GM21390 (cell line): ENCODE results near the gene WAPL.

Experiments used
- ATAC-seq: cut with Tn5 transposase; IDR thresholded peaks from one replicate; pipeline ENCODE4 v1.9.1; 2021; ENCODE audit not compliant: unreplicated experiment

Gene WAPL

DNA sequence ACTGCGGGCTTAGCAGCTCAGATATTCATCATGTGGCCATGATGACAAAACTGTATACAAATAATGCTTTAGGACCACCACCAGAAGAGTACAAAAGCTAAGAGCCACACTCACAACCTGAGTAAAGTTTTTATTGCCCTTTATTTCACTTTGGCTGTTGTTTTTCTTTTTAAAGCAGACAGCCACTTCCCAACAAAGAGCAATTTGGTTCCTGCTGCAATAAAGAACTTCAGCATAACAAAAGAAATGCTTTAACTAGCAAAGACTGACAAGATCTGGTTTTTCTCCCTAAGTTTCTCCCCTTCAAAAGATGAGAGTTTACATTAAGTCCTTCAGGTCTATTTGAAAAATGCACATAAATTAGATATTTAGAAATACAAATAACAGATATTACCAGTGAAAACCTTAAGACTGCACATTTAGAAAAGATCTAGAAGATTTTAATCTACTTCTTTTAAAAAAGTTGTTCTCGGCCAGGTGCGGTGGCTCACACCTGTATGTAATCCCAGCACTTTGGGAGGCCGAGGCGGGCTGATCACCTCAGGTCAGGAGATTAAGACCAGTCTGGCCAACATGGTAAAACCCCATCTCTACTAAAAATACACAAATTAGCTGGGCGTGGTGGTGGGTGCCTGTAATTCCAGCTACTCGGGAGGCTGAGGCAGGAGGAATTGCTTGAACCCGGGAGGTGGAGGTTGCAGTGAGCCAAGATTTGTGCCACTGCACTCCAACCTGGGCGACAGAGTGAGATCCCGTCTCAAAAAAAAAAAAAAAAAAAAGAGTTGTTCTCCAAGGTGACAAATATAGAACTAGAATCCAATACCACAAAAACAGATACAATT is 59.4 kb downstream of the WAPL start:
- no peak for ATAC-seq

- ATAC-seq: no peak
Measured at GRCh38 chr10:86451604-86451960, 70.0 kb downstream of the WAPL start.

DNA sequence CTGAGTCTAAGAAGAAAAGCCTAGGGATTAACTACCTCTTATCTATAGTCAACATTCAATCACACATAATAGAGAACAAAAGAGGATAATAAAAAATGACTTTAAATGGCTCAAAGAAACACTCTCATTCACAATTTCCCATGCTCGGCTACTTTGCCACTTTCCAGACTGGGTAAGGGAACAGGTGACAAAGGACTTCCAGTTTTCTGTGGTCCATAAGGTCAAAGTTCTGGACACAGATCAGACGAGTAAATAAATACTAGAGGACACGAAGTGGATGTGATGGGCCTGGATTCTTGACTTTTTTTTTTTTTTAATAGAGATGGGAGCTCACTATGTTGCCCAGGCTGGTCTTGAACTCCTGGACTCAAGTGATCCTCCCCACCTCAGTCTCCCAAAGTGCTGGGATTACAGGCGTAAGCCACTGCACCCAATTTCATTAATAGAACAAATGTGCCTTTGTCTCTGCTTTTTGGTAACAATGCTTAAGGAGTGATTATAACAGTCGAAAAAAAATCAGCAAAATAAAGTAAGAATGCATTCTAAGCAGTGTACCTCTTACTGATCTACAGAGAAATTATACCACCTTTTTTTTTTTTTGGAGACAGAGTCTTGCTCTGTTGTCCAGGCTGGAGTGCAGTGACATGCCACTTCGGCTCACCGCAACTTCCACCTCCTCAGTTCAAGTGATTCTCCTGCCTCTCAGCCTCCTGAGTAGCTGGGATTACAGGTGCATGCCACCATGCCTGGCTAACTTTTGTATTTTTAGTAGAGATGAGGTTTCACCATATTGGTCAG is 70.6 kb downstream of the WAPL start:
- ATAC-seq: no peak

DNA sequence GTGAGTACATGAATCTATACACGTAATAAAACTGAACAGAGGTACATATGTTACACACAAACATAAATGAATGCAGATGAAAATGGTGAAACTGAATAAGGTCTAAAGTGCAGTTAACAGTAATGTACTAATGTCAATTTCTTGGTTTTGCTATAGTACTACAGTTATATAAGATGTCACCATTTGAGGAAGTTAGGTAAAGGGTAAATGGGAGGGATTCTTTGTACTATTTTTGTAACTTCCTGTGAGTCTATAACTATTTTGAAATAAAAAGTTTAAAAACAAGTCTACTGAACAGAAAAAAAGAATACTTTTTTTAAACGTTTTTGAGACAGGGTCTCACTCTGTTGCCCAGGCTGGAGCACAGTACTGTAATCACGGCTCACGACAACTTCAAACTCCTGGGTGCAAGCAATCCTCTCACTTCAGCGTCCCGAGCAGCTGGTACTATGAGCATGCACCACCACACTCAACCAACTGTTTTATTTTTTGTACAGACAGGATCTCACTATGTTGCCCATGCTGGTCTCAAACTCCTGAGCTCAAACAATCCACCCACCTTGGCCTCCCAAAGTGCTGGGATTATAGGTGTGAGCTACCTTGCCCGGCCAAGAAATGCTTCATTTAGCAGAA is 71.5 kb downstream of the WAPL start:
- ATAC-seq: no peak

GRCh38 chr10:86447432-86447831 is 74.2 kb downstream of the WAPL start:
- no peak for ATAC-seq

- no peak for ATAC-seq
Measured at GRCh38 chr10:86446987-86447386, 74.6 kb downstream of the WAPL start.

- ATAC-seq: no peak
Measured at GRCh38 chr10:86446440-86446839, 75.2 kb downstream of the WAPL start.

- ATAC-seq: no peak
Measured at GRCh38 chr10:86443936-86444335, 77.7 kb downstream of the WAPL start.

DNA sequence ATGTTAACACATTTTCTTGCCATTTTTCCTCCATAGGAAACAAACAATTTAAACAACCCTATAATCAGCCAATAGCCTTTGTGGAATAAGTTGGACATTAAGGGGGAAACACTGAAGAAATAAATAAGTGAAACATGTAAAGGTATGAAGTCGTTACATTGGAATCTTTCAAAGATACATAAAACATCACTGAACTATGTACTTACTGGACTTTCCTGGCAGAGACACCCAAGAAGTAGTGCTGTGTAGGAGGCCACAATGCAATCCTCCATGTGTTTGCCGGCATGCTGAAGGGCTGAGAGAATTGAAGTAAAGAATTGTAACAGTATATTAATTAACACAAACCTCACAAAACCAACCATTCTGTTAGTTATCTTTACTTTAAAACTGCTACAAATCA is 78.5 kb downstream of the WAPL start:
- ATAC-seq: no peak

DNA sequence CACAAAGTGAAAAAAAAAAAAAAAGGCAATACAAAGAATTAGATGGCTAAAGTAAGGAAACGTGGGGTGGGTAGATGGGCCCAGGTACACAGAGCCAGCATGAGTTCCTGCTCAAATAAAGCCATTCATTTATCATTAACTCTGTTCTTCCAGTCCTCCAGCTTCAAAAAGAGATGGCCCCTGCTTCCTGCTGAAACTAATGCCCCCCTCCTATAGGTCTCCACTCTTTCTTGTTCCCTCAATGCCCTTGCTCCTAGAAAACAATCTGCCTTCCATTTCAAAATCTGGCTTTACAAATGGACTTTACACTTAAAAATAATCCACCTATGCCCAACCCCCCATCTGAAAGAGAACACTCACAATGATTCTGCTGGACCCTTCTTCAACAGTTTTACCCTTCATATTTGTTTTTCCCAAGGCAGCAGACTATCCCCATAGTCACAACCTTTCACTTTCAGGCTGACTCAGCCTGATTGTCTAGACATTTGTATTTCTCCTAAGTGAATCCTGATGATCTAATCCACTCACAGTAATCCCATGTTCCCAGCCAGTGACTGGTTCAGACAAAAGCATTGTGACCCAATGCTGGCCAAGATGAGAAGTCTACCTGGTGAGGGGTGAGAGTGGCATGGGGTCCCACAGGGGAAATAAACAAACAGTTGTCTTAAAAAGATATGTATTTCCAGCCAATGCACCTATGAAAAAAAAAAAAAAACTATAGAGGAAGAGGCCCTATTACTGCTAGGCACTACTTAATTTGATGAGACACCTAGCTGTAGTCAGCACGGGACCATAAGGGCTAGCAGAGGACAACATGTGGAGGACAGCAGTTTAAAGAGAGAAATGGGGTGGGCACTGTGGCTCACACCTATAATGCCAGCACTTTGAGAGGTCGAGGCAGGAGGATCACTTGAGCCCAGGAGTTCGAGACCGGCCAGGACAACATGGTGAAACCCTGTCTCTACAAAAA is 80.4 kb downstream of the WAPL start:
- ATAC-seq: no peak

DNA sequence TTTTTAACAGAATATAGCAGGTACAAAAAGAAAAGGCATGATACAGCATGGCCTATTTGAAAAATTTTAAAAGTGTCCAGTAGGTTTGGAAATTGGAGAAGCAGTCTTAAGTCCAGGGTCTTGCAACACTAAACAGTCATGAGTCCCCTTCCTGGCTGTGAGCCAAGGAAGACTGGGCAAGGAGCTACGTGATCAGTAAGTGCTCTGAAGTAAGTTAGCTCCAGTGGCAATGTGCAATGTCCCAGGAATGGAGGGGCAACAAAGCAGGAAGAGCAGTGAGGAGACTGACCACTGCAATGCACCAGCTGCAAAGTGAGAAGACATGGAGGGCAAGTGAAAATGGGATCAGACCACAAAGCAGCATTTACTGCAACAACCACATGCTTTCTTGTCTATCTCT is 82.0 kb downstream of the WAPL start:
- ATAC-seq: no peak

DNA sequence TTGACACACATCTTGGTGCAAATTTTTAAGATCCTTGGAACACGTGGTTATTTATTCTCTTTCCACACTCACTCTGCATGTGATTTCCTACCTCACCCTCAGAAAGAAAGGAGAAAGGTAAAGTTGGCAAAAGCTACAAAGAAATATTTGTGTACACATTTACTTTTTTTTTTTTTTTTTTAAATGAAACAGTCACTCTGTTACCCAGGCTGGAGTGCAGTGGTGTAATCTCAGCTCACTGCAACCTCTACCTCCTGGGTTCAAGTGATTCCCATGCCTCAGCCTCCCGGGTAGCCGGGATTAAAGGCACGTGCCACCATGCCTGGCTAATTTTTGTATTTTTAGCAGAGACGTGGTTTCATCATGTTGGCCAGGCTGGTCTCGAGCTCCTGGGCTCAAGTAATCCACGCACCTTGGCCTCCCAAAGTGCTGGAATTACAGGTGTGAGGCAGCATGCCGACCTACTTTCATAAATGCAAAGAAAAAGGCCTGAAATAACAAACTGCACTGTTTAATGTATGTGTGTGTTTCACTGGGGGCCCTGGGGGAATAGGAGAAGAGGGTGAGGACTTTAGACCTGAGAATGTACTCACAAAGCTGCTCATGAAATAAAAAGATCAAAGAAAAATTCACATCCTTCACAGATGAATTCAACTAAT is 83.4 kb downstream of the WAPL start:
- ATAC-seq: no peak

- no peak for ATAC-seq
Measured at GRCh38 chr10:86437447-86437846, 84.1 kb downstream of the WAPL start.

- no peak for ATAC-seq
Measured at GRCh38 chr10:86436963-86437362, 84.6 kb downstream of the WAPL start.

DNA sequence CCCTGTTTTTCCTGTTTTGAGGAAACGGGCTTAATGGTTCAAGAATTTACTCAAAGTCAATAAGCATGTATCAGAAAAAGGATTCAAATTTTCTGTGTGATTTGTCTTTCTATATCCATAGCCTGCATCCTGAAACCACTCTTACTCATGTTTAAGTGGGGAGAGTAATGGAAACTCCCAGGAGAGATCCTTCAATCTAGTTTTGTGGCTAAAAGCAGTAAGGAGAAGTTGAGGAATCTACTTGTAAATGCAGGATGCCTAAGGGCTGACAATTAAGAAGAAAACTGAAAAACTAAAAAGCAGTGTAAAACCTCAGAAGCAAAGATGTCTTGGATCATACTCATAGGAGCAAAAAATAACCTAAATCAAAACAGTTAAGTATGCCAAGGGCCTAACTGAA is 86.9 kb downstream of the WAPL start:
- ATAC-seq: no peak

DNA sequence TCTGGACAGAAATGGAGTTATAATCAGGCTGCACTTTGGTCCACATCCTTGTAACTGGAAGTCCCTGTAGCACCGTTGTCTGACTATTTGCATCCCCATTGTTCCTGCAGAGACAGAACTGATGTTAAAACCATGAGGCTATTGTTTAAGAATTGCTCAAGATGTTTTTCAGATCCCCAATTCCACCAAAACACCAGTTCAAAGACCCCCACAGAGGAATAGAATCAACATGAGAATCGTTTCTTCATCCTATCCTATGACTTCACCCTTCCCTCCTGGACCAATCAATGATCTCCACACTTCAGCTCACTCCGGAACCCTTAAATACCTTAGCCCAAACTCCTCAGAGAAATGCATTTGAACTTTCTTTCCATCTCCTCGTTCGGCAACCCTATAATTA is 97.9 kb downstream of the WAPL start:
- no peak for ATAC-seq

GRCh38 chr10:86419101-86419500 is 102.5 kb downstream of the WAPL start:
- ATAC-seq: no peak

- ATAC-seq: no peak
Measured at GRCh38 chr10:86415583-86415982, 106.0 kb downstream of the WAPL start.

DNA sequence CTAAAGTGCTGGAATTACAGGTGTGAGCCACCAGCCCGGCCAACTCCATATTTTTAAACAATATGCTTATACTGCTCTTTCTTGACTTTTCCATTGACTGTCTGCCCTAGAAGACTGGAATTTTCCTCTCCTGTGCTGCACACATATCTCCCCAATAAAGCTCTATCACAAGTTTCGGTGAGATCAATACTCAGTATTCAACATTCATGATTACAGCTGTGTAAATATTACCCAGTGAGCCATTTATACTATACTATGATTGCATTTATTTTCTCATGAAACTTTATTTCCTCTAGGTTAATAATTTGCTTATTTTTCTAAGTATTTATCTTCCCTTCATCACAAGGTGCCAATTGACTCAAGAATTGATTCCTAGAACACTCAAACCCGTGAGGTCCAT is 106.5 kb downstream of the WAPL start:
- ATAC-seq: no peak

GRCh38 chr10:86413046-86413728 is 108.4 kb downstream of the WAPL start:
- peak; percentile 74 for ATAC-seq
